ENCODE data around the gene CFAP20DC. TPM values are rescaled to one million over a fixed set of nuclear protein-coding genes. Genes with fewer than 3 reads are reported as not detected.

CFAP20DC gene
- total and polyA plus RNA-seq, 2 of the 8 experiments (the other 6 are each of a cell fraction or from before 2014, with no cell fraction given) = 2.2 to 2.8 TPM

DNA sequence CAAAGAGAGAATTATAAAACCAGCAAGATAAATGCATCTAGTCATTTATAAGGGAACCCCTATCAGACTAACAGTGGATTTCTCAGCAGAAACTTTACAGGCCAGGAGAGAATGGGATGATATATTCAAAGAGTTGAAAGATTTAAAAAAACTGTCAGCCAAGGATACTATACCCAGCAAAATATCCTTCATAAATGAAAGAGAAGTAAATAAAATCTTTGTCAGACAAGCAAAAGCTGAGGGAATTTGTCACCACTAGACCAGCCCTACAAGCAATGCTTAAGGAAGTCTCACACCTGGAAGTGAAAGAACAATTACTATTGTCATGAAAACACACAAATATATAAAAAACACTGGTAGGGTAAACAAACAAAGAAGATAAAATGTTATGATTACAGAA, 269.9 kb downstream of the CFAP20DC start (continued):
- TF ChIP-seq, protein P1, sequence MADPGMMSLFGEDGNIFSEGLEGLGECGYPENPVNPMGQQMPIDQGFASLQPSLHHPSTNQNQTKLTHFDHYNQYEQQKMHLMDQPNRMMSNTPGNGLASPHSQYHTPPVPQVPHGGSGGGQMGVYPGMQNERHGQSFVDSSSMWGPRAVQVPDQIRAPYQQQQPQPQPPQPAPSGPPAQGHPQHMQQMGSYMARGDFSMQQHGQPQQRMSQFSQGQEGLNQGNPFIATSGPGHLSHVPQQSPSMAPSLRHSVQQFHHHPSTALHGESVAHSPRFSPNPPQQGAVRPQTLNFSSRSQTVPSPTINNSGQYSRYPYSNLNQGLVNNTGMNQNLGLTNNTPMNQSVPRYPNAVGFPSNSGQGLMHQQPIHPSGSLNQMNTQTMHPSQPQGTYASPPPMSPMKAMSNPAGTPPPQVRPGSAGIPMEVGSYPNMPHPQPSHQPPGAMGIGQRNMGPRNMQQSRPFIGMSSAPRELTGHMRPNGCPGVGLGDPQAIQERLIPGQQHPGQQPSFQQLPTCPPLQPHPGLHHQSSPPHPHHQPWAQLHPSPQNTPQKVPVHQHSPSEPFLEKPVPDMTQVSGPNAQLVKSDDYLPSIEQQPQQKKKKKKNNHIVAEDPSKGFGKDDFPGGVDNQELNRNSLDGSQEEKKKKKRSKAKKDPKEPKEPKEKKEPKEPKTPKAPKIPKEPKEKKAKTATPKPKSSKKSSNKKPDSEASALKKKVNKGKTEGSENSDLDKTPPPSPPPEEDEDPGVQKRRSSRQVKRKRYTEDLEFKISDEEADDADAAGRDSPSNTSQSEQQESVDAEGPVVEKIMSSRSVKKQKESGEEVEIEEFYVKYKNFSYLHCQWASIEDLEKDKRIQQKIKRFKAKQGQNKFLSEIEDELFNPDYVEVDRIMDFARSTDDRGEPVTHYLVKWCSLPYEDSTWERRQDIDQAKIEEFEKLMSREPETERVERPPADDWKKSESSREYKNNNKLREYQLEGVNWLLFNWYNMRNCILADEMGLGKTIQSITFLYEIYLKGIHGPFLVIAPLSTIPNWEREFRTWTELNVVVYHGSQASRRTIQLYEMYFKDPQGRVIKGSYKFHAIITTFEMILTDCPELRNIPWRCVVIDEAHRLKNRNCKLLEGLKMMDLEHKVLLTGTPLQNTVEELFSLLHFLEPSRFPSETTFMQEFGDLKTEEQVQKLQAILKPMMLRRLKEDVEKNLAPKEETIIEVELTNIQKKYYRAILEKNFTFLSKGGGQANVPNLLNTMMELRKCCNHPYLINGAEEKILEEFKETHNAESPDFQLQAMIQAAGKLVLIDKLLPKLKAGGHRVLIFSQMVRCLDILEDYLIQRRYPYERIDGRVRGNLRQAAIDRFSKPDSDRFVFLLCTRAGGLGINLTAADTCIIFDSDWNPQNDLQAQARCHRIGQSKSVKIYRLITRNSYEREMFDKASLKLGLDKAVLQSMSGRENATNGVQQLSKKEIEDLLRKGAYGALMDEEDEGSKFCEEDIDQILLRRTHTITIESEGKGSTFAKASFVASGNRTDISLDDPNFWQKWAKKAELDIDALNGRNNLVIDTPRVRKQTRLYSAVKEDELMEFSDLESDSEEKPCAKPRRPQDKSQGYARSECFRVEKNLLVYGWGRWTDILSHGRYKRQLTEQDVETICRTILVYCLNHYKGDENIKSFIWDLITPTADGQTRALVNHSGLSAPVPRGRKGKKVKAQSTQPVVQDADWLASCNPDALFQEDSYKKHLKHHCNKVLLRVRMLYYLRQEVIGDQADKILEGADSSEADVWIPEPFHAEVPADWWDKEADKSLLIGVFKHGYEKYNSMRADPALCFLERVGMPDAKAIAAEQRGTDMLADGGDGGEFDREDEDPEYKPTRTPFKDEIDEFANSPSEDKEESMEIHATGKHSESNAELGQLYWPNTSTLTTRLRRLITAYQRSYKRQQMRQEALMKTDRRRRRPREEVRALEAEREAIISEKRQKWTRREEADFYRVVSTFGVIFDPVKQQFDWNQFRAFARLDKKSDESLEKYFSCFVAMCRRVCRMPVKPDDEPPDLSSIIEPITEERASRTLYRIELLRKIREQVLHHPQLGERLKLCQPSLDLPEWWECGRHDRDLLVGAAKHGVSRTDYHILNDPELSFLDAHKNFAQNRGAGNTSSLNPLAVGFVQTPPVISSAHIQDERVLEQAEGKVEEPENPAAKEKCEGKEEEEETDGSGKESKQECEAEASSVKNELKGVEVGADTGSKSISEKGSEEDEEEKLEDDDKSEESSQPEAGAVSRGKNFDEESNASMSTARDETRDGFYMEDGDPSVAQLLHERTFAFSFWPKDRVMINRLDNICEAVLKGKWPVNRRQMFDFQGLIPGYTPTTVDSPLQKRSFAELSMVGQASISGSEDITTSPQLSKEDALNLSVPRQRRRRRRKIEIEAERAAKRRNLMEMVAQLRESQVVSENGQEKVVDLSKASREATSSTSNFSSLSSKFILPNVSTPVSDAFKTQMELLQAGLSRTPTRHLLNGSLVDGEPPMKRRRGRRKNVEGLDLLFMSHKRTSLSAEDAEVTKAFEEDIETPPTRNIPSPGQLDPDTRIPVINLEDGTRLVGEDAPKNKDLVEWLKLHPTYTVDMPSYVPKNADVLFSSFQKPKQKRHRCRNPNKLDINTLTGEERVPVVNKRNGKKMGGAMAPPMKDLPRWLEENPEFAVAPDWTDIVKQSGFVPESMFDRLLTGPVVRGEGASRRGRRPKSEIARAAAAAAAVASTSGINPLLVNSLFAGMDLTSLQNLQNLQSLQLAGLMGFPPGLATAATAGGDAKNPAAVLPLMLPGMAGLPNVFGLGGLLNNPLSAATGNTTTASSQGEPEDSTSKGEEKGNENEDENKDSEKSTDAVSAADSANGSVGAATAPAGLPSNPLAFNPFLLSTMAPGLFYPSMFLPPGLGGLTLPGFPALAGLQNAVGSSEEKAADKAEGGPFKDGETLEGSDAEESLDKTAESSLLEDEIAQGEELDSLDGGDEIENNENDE (IDR thresholded peaks at IDR 0.05; ENCODE audit: insufficient replicate concordance, low read length) = no peak
- TF ChIP-seq SAP30 (IDR thresholded peaks at IDR 0.05; ENCODE audit: insufficient read depth, insufficient replicate concordance, low read length) (no peak), CREB1 (IDR thresholded peaks at IDR 0.05) (no peak), ATF2 (IDR thresholded peaks at IDR 0.05; ENCODE audit: low read length) (no peak), POU5F1 (IDR thresholded peaks at IDR 0.05; ENCODE audit: low read depth, low read length) (no peak), SP1 (IDR thresholded peaks at IDR 0.05; ENCODE audit: low read depth, low read length) (no peak), POLR2A (IDR thresholded peaks at IDR 0.05; ENCODE audit: control extremely low read depth in 1 of 2, low read depth in 2 of 2, low read length in 2 of 2) (no peak), SUZ12 (IDR thresholded peaks at IDR 0.05; ENCODE audit: low read length) (no peak), KDM4A (IDR thresholded peaks at IDR 0.05; ENCODE audit: low read depth, low read length, severe bottlenecking) (no peak), KDM5A (IDR thresholded peaks at IDR 0.05; ENCODE audit: low read length) (no peak)

All from H1 (cell line).